Measurements from ENCODE around the gene DEK. TPM values are rescaled to one million over a fixed set of nuclear protein-coding genes. Genes with fewer than 3 reads are reported as not detected.

Gene DEK
- total and polyA plus RNA-seq, 2 of the 13 experiments (the other 11 are each of a cell fraction or from before 2014, with no cell fraction given), result 53.2 to 276 TPM

- TF ChIP-seq NFAT5 (CRISPR knock-in tag; IDR thresholded peaks at IDR 0.05) (no peak), ZNF232 (CRISPR knock-in tag; IDR thresholded peaks at IDR 0.05; ENCODE audit: borderline replicate concordance) (no peak), FOXP1 (IDR thresholded peaks at IDR 0.05) (no peak), FOXP1 (CRISPR knock-in tag; IDR thresholded peaks at IDR 0.05) (no peak), SOX6 (IDR thresholded peaks at IDR 0.05) (no peak), SOX6 (CRISPR knock-in tag; IDR thresholded peaks at IDR 0.05) (no peak), FOXA3 (CRISPR knock-in tag; IDR thresholded peaks at IDR 0.05) (no peak)
- TF ChIP-seq, protein P1, sequence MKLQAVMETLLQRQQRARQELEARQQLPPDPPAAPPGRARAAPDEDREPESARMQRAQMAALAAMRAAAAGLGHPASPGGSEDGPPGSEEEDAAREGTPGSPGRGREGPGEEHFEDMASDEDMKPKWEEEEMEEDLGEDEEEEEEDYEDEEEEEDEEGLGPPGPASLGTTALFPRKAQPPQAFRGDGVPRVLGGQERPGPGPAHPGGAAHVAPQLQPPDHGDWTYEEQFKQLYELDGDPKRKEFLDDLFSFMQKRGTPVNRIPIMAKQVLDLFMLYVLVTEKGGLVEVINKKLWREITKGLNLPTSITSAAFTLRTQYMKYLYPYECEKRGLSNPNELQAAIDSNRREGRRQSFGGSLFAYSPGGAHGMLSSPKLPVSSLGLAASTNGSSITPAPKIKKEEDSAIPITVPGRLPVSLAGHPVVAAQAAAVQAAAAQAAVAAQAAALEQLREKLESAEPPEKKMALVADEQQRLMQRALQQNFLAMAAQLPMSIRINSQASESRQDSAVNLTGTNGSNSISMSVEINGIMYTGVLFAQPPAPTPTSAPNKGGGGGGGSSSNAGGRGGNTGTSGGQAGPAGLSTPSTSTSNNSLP (IDR thresholded peaks at IDR 0.05; ENCODE audit: low read depth, low read length), result no peak
Observed at GRCh38 chr6:18187701-18188100, 76.6 kb downstream of the DEK start (continued).
